B cell (primary cell): ENCODE results near the gene NDEL1. TPM values are rescaled to one million over a fixed set of nuclear protein-coding genes. Genes with fewer than 3 reads are reported as not detected.

Experiments used
- ATAC-seq: fragments of 200-7000 bp; cut with Tn5 transposase; one replicate; pipeline ENCODE4 v1.10.0; 2021; ENCODE audit warnings: low read depth, mild to moderate bottlenecking, moderate number of reproducible peaks, moderate library complexity
- CTCF ChIA-PET: fragments of 350-600 bp; sonication (Branson Sonifier 250); formaldehyde crosslinking; loops from one replicate; lab custom pipeline; 2021; ENCODE audit warnings: antibody characterized with exemption, inconsistent platforms; lab: Charles Lee
- POLR2A ChIA-PET: fragments of 350-600 bp; sonication (Branson Sonifier 250); formaldehyde crosslinking; loops from one replicate; lab custom pipeline; 2021; ENCODE audit warnings: antibody characterized with exemption; lab: Charles Lee
- DNase-seq: peaks from one replicate; pipeline ENCODE4 v3.0.0; 2013
- H2AFZ ChIP-seq: 2 replicates; pipeline ENCODE4 v1.6.1; 2012; ENCODE audit warnings: mild to moderate bottlenecking, low read depth, low read length; ENCODE audit not compliant: insufficient read depth, poor library complexity, severe bottlenecking
- H3K27ac ChIP-seq, 2 donors: 1 replicate in 1 of 2; 2 replicates in 1 of 2; pipeline ENCODE4 v1.5.1; 2012 to 2013; ENCODE audit warnings: low read length in 2 of 2, mild to moderate bottlenecking in 2 of 2, moderate library complexity in 1 of 2
- H3K27me3 ChIP-seq, 4 experiments: fragments of 200-600 bp in 1 of 4; sonication (generic) in 1 of 4; replicated peaks in 1 of 4; 1 replicate in 2 of 4; 2 replicates in 2 of 4; pipeline versions ENCODE4 v1.6.1 to v1.7.0; 2013 to 2016; ENCODE audit warnings: low read length in 3 of 4, mild to moderate bottlenecking in 2 of 4, mixed read lengths in 1 of 4, moderate library complexity in 1 of 4; ENCODE audit not compliant: insufficient read depth in 4 of 4, control insufficient read depth in 3 of 4; ENCODE audit errors: control extremely low read depth in 1 of 4
- H3K36me3 ChIP-seq, 2 experiments: replicated peaks in 1 of 2; 1 replicate in 1 of 2; 2 replicates in 1 of 2; pipeline versions ENCODE4 v1.6.1 to v1.7.1; 2013; ENCODE audit warnings: low read length in 1 of 2; ENCODE audit not compliant: insufficient read depth in 2 of 2, control insufficient read depth in 1 of 2; ENCODE audit errors: control extremely low read depth in 1 of 2, extremely low read depth in 1 of 2
- H3K4me1 ChIP-seq, 2 donors: fragments of 200-600 bp in 1 of 2; sonication (generic) in 1 of 2; 1 replicate in 1 of 2; 2 replicates in 1 of 2; pipeline versions ENCODE4 v1.5.1 to v1.6.1; 2013 to 2017; ENCODE audit warnings: low read length in 2 of 2; ENCODE audit not compliant: control insufficient read depth in 2 of 2, insufficient read depth in 2 of 2
- H3K4me2 ChIP-seq: replicated peaks from 2 replicates; pipeline ENCODE3; 2012; ENCODE audit warnings: mild to moderate bottlenecking, low read depth, low read length; ENCODE audit not compliant: poor library complexity, severe bottlenecking
- H3K4me3 ChIP-seq, 5 experiments: fragments of 200-600 bp in 1 of 5; sonication (generic) in 1 of 5; 1 replicate in 3 of 5; 2 replicates in 2 of 5; pipeline versions ENCODE4 v1.5.1 to v1.7.0; 2011 to 2016; ENCODE audit warnings: low read length in 4 of 5, mild to moderate bottlenecking in 4 of 5, low read depth in 2 of 5, control low read depth in 1 of 5, moderate library complexity in 1 of 5; ENCODE audit not compliant: insufficient read depth in 1 of 5; ENCODE audit errors: control extremely low read depth in 1 of 5, extremely low read depth in 1 of 5
- H3K79me2 ChIP-seq: fragments of 200-600 bp; sonication (generic); one replicate; pipeline ENCODE4 v1.6.0; 2016; ENCODE audit warnings: low read length; ENCODE audit not compliant: control insufficient read depth, insufficient read depth
- H3K9ac ChIP-seq: fragments of 200-600 bp; sonication (generic); 2 replicates; pipeline ENCODE4 v1.6.1; 2017; ENCODE audit warnings: mild to moderate bottlenecking, low read length, moderate library complexity
- H3K9me3 ChIP-seq, 3 donors: one replicate each; pipeline versions ENCODE4 v1.6.1 to v1.7.1; 2013; ENCODE audit warnings: low read length in 2 of 3; ENCODE audit not compliant: control insufficient read depth in 2 of 3, insufficient read depth in 1 of 3; ENCODE audit errors: control extremely low read depth in 1 of 3
- H4K20me1 ChIP-seq: 2 replicates; pipeline ENCODE4 v1.6.0; 2012; ENCODE audit warnings: mild to moderate bottlenecking, low read length; ENCODE audit not compliant: insufficient read depth, control insufficient read depth, poor library complexity, severe bottlenecking
- H3K27ac Mint-ChIP-seq: one replicate; pipeline ENCODE4 v1.8.0; 2021; ENCODE audit warnings: mixed read lengths
- H3K27me3 Mint-ChIP-seq: one replicate; pipeline ENCODE4 v1.8.0; 2021; ENCODE audit warnings: mixed read lengths
- H3K4me1 Mint-ChIP-seq: one replicate; pipeline ENCODE4 v1.8.0; 2021; ENCODE audit warnings: mixed read lengths
- H3K4me3 Mint-ChIP-seq: one replicate; pipeline ENCODE4 v1.8.0; 2021; ENCODE audit warnings: mixed read lengths
- H3K9me3 Mint-ChIP-seq: one replicate; pipeline ENCODE4 v1.8.0; 2022; ENCODE audit warnings: mixed read lengths; ENCODE audit not compliant: insufficient read depth
- EZH2 ChIP-seq: IDR thresholded peaks from 2 replicates; pipeline ENCODE4 v1.6.1; 2012; ENCODE audit warnings: borderline replicate concordance, low read depth, mild to moderate bottlenecking, moderate library complexity, low read length; ENCODE audit not compliant: insufficient read depth, poor library complexity, severe bottlenecking
- WGBS: methylation state at CpG from one replicate; pipeline ENCODE4 v1.1.5; 2013; ENCODE audit warnings: missing lambda C conversion rate; ENCODE audit not compliant: insufficient coverage; 5-methylcytosine and 5-hydroxymethylcytosine counted together
- intact Hi-C: fragments of 100-400 bp; cut with micrococcal nuclease; formaldehyde crosslinking; loops from one replicate; pipeline ENCODE4 v1.10.0; 2022
- polyA plus RNA-seq: library from polyadenylated mRNA; depleted of rRNA; stranded (reverse); fragments of >200 nt; gene quantifications from 2 replicates; pipeline ENCODE4 v1.2.3, GENCODE V29; 2012
- total RNA-seq, 2 donors: library from RNA; stranded (reverse); fragments of 120-200 nt in 1 of 2; gene quantifications; 1 replicate in 1 of 2; 2 replicates in 1 of 2; pipeline versions ENCODE4 v1.2.3 to v1.2.4, GENCODE V29; 2013 to 2022
- TF ChIP-seq, protein P1 (sequence below): fragments of 200-600 bp; IDR thresholded peaks from one replicate; pipeline ENCODE4 v1.8.0; 2022; ENCODE audit warnings: antibody characterized with exemption, mild to moderate bottlenecking

The NDEL1 gene
- total and polyA plus RNA-seq, 2 donors (not counting 1 experiment from before 2014, with no cell fraction given), result 30.2 to 108 TPM

- peaks cover 0 to 5% of the 10 kb centered on the region in 2 donors for H3K4me1 ChIP-seq
- H3K36me3 ChIP-seq, result no peaks in the 10 kb centered on the region
- no peak overlapping the region for H3K27ac ChIP-seq
- Mint-ChIP-seq H3K4me3 (no peak overlapping the region), H3K9me3 (no peaks in the 10 kb centered on the region), H3K27me3 (peaks cover 30% of the 10 kb centered on the region), H3K27ac (no peak overlapping the region), H3K4me1 (peaks cover 4% of the 10 kb centered on the region)
- CTCF ChIA-PET, result interaction anchor here (0.6 to 6.0 kb wide), 8 partner anchors 8 to 371 kb away, joined by 3 to 81 read pairs (median 4); no protein-coding TSS in a partner anchor
- H3K79me2 ChIP-seq, result no peaks in the 10 kb centered on the region
- no peak overlapping the region for H3K4me2 ChIP-seq
- no peak overlapping the region for H3K4me3 ChIP-seq
- H3K9ac ChIP-seq, result no peak overlapping the region
- TF ChIP-seq EZH2, result no peak
- TF ChIP-seq, protein P1, sequence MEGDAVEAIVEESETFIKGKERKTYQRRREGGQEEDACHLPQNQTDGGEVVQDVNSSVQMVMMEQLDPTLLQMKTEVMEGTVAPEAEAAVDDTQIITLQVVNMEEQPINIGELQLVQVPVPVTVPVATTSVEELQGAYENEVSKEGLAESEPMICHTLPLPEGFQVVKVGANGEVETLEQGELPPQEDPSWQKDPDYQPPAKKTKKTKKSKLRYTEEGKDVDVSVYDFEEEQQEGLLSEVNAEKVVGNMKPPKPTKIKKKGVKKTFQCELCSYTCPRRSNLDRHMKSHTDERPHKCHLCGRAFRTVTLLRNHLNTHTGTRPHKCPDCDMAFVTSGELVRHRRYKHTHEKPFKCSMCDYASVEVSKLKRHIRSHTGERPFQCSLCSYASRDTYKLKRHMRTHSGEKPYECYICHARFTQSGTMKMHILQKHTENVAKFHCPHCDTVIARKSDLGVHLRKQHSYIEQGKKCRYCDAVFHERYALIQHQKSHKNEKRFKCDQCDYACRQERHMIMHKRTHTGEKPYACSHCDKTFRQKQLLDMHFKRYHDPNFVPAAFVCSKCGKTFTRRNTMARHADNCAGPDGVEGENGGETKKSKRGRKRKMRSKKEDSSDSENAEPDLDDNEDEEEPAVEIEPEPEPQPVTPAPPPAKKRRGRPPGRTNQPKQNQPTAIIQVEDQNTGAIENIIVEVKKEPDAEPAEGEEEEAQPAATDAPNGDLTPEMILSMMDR, result no peak
- no peak overlapping the region for H2AFZ ChIP-seq
- DNase-seq, result no peak
- POLR2A ChIA-PET, result no interaction called here
- ATAC-seq, result no peak
- peaks cover 0 to 12% (median 4%) of the 10 kb centered on the region in 4 experiments for H3K27me3 ChIP-seq
- H3K9me3 ChIP-seq, result peaks cover 0 to 2% (median 0%) of the 10 kb centered on the region in 3 donors
- WGBS, result 91% methylated on average over 4 of the region's 5 CpGs
- intact Hi-C loops, result no loop called here
- H4K20me1 ChIP-seq, result no peaks in the 10 kb centered on the region
These were observed 23.6 kb upstream of the NDEL1 start for GRCh38 chr17:8412089-8412488.

DNA sequence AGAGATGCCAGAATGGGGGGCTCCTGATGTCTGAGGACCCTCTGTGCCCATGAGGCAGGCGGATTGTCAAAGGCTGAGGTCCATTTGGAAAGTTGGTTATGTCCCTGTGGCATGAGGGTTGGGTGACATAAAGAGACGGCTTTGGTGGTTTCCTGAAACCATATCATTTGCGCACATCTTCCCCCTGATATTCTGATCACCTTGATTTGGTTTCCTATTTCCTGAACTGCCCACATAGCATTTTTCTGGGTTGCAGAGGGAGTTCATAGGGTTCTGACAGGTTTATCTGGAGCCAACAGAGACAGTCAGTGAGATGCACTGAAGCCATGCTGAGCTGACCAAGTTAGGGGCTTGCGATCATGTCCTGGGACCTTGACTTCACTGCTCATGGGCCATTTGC lies 22.4 kb upstream of the NDEL1 start:
- Histone ChIP-seq H3K27ac (no peak overlapping the region), H3K9me3 (peaks cover 0 to 4% (median 0%) of the 10 kb centered on the region in 3 donors), H3K36me3 (no peaks in the 10 kb centered on the region), H3K79me2 (no peaks in the 10 kb centered on the region), H4K20me1 (no peaks in the 10 kb centered on the region), H3K9ac (no peak overlapping the region), H3K27me3 (peaks cover 0 to 19% (median 10%) of the 10 kb centered on the region in 4 experiments), H3K4me1 (peaks cover 0 to 5% of the 10 kb centered on the region in 2 donors), H3K4me3 (peak overlapping the region in 1 of 5 experiments; percentile 70), H3K4me2 (no peak overlapping the region), H2AFZ (no peak overlapping the region)
- no peak for TF ChIP-seq EZH2
- DNase-seq, result no peak
- Mint-ChIP-seq H3K27ac (no peak overlapping the region), H3K27me3 (peaks cover 36% of the 10 kb centered on the region), H3K9me3 (no peaks in the 10 kb centered on the region), H3K4me1 (peaks cover 4% of the 10 kb centered on the region), H3K4me3 (no peak overlapping the region)
- 53% methylated on average over 2 of the region's 4 CpGs for WGBS
- POLR2A ChIA-PET, result no interaction called here
- CTCF ChIA-PET, result no interaction called here
- intact Hi-C loops, result no loop called here
- no peak for ATAC-seq
